ENCODE data around the gene STIMATE.

STIMATE gene

DNA sequence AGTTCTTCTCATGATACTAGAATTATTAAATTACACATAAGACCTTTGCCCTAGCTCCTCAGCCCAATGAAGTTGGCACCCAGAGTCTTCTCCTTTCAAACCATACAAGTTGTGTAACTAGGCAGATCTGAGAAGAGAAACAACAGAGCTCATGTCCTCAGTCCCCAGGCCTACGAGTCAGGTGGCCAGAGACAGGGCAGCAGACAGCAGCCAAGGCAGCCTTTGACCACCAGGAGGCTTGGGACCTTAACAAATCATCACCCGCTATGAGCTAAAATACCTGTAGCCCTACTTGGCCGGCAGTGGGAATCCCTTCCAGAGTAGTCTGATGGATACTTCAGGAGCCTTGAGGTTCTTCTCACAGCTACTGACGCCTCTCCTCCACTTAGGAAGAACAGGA, 18.3 kb downstream of the STIMATE start:
- no peaks in the 10 kb centered on the region for H3K9me3 ChIP-seq
- H3K27me3 ChIP-seq: no peaks in the 10 kb centered on the region
- H3K4me3 ChIP-seq (ENCODE audit: low read depth, low read length): no peak overlapping the region
- no peak for DNase-seq
- no peaks in the 10 kb centered on the region for H3K36me3 ChIP-seq
- H3K4me1 ChIP-seq: no peaks in the 10 kb centered on the region
- TF ChIP-seq, protein P1, sequence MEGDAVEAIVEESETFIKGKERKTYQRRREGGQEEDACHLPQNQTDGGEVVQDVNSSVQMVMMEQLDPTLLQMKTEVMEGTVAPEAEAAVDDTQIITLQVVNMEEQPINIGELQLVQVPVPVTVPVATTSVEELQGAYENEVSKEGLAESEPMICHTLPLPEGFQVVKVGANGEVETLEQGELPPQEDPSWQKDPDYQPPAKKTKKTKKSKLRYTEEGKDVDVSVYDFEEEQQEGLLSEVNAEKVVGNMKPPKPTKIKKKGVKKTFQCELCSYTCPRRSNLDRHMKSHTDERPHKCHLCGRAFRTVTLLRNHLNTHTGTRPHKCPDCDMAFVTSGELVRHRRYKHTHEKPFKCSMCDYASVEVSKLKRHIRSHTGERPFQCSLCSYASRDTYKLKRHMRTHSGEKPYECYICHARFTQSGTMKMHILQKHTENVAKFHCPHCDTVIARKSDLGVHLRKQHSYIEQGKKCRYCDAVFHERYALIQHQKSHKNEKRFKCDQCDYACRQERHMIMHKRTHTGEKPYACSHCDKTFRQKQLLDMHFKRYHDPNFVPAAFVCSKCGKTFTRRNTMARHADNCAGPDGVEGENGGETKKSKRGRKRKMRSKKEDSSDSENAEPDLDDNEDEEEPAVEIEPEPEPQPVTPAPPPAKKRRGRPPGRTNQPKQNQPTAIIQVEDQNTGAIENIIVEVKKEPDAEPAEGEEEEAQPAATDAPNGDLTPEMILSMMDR (IDR thresholded peaks at IDR 0.05; ENCODE audit: low read depth, low read length): no peak; the same call in 1 of the 2 replicates

DNA sequence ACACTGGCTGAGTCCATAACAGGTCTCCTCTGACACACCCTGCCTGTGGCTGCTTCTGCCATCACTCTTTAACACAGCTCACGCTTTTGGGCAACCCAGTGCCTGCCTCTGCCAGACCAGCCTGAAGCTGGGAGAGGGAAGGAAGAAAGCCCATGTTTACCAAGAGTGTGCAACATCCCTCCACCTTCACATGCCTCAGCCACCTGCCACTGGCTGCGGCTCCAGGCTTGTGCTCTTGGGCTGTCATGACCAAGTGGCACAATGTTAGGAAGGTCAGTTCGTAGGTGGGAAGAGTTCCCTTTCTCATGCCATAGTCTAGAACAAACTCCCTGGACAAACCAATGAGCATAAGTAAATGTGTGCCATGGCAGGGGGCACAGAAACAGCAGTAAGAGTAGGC, 20.3 kb downstream of the STIMATE start:
- TF ChIP-seq, protein P1 (IDR thresholded peaks at IDR 0.05; ENCODE audit: low read depth, low read length): no peak
- Histone ChIP-seq H3K36me3 (no peaks in the 10 kb centered on the region), H3K27me3 (no peaks in the 10 kb centered on the region), H3K4me3 (ENCODE audit: low read depth, low read length) (no peak overlapping the region), H3K4me1 (no peaks in the 10 kb centered on the region), H3K9me3 (no peaks in the 10 kb centered on the region)
- no peak for DNase-seq

DNA sequence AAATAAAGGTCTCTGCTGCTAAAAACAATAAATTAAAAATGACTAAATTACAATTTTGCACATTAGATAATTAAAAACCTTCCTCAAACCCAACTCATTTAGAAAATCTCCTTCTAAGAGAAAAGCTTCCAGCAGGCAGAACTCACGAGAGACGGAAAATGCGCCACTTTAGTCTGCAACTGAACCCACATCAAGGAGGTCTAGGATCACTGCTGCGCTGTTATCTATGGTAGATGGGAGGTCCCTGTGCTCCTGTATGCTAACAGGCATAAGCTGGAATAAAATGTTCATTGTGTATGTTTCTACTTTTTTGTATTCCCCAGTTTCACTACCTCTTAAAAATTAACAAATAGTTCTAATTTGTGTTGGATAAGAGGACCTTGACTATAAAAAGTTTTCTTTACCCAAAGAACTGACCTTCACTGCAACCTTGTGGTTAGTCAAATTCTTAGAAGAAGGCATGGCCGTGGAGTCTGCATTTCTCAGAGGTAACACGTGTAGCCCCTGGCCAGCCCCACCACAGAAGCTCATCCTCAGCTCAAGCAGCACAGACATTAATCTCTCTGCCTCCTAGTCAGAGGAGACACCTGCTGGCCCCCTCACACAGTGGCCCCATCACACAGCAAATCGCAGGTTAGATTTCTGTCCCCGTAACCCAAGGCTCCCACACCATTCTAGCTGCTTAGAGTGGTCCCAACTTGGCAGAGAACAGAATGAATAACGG, 22.3 kb downstream of the STIMATE start:
- H3K36me3 ChIP-seq: no peaks in the 10 kb centered on the region
- H3K4me3 ChIP-seq (ENCODE audit: low read depth, low read length): no peak overlapping the region
- no peak for DNase-seq
- no peaks in the 10 kb centered on the region for H3K27me3 ChIP-seq
- no peaks in the 10 kb centered on the region for H3K4me1 ChIP-seq
- TF ChIP-seq, protein P1 (IDR thresholded peaks at IDR 0.05; ENCODE audit: low read depth, low read length): no peak
- H3K9me3 ChIP-seq: no peaks in the 10 kb centered on the region

DNA sequence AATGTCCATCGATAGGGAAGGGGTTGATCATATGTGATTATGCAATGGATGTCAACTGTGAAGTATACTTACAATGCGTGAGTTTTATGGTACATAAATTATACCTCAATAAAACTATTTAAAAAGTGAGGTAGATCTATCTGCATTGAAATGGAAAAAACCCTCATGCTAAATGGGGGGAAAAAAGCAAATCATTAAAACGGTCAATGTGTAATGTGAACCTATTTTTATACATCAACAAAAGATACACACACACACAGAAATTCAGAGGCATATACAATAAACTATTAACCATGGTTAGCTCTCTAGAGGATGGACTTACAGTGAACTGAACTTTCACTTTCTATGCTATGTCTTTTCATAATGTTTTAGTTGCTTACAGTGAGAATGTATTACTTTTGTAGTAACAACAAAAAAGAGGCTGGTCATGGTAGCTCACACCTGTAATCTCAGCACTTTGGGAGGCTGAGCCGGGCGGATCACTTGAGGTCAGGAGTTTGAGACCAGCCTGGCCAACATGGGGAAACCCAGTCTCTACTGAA, 23.1 kb downstream of the STIMATE start:
- Histone ChIP-seq H3K4me1 (no peaks in the 10 kb centered on the region), H3K4me3 (ENCODE audit: low read depth, low read length) (no peak overlapping the region)
- no peak for DNase-seq

DNA sequence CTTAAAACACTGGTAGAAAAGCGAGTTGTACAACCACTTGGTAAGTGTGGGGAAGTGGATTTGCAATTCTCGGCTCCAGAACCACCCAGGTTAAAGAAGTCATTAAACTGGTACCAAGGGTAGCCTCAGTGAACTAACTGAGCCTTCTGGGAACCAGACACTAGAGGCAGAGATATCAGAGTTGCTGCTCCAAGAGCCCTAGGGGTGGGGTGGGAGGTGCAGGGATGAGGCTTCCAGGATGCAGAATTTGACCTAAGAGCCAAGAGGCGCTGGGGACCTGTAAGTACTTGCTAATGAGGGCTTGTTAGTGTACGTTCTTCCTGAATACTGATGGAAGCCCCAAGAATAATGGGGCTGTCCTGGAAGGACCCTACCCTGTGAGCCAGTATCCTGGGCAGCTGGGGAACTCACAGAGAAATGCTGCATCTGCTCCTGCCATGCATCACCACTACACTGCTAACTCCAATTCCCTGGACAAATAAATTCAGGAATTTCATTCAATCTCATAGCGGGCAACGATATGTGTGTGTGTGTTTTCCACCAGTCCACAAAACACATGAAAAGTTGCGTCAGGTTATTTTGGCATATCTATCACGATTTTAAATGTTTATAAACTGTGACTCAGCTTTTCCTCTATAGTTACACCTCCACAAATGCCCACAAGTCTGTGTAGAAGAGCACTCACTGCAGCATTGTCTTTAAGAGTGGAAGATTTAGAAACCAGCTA, 23.8 kb downstream of the STIMATE start:
- DNase-seq: no peak
- Histone ChIP-seq H3K36me3 (no peaks in the 10 kb centered on the region), H3K9me3 (no peaks in the 10 kb centered on the region), H3K4me1 (no peaks in the 10 kb centered on the region), H3K4me3 (ENCODE audit: low read depth, low read length) (no peak overlapping the region), H3K27me3 (no peaks in the 10 kb centered on the region)
- TF ChIP-seq, protein P1 (IDR thresholded peaks at IDR 0.05; ENCODE audit: low read depth, low read length): no peak

More for the DNA sequence above, 23.1 kb downstream of the STIMATE start:
- TF ChIP-seq, protein P1 (IDR thresholded peaks at IDR 0.05; ENCODE audit: low read depth, low read length): no peak
- no peaks in the 10 kb centered on the region for H3K36me3 ChIP-seq
- no peaks in the 10 kb centered on the region for H3K9me3 ChIP-seq
- H3K27me3 ChIP-seq: no peaks in the 10 kb centered on the region

DNA sequence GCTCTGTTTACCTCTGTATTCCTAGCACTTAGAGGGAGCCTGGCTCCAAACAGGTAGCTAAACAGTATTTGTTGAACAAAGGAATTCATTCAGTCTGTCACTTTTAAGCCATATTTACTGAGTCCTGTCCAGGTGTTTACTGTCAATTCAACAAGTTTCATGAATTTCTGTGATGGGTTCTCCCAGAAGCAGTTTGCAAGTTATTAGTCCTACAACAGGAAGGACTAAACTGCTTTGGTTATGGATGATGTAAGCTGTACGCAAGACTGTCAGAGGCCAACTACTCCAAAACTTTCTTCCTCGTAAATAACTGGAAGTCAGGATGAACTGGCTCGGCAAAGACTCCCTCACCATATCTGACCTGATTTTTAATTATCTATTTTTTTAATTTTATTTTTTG, 25.1 kb downstream of the STIMATE start:
- TF ChIP-seq, protein P1 (IDR thresholded peaks at IDR 0.05; ENCODE audit: low read depth, low read length): no peak
- Histone ChIP-seq H3K36me3 (no peaks in the 10 kb centered on the region), H3K4me3 (ENCODE audit: low read depth, low read length) (no peak overlapping the region), H3K27me3 (no peaks in the 10 kb centered on the region), H3K9me3 (no peaks in the 10 kb centered on the region), H3K4me1 (no peaks in the 10 kb centered on the region)
- DNase-seq: no peak

Measured in BE2C (cell line).